Neural progenitor cell (in vitro differentiated cells): ENCODE data around the gene LCA5L.

Experiments
- CTCF ChIP-seq: fragments of 200-600 bp; sonication (generic); IDR thresholded peaks from 2 replicates; pipeline ENCODE4 v1.5.1; 2017; ENCODE audit warnings: antibody characterized with exemption, mild to moderate bottlenecking
- EZH2phosphoT487 ChIP-seq: fragments of 200-600 bp; sonication (generic); IDR thresholded peaks from 2 replicates; pipeline ENCODE4 v1.6.1; 2017; ENCODE audit warnings: antibody characterized with exemption

- TF ChIP-seq CTCF (no peak), EZH2phosphoT487 (no peak)
Measured at GRCh38 chr21:39480271-39480670, 34.7 kb upstream of the LCA5L start.
